ENCODE data around the gene DBI. TPM values are rescaled to one million over a fixed set of nuclear protein-coding genes. Genes with fewer than 3 reads are reported as not detected.
A peak's percentile ranks its signal among the peaks of the same experiment; 100 is the strongest.

The DBI gene
- total RNA-seq, result 100 to 1,000 TPM; 109 to 235 (median 221) TPM
- long read RNA-seq, donor 1, transcript DBI-202 (4 exons, 637 nt), result major isoform, 54 of 58 reads
- long read RNA-seq, donor 1, partial matches to known transcripts, result 2 of 58 reads
- long read RNA-seq, donor 1, other reads (novel, unspliced or antisense), result 2 of 58 reads
- long read RNA-seq, donor 2, transcript DBI-204 (5 exons, 576 nt), result minor isoform, 6 of 230 reads
- long read RNA-seq, donor 2, transcript DBI-202 (4 exons, 637 nt), result major isoform, 214 of 230 reads
- long read RNA-seq, donor 2, partial matches to known transcripts, result 3 of 230 reads
- long read RNA-seq, donor 2, other reads (novel, unspliced or antisense), result 4 of 230 reads

DNA sequence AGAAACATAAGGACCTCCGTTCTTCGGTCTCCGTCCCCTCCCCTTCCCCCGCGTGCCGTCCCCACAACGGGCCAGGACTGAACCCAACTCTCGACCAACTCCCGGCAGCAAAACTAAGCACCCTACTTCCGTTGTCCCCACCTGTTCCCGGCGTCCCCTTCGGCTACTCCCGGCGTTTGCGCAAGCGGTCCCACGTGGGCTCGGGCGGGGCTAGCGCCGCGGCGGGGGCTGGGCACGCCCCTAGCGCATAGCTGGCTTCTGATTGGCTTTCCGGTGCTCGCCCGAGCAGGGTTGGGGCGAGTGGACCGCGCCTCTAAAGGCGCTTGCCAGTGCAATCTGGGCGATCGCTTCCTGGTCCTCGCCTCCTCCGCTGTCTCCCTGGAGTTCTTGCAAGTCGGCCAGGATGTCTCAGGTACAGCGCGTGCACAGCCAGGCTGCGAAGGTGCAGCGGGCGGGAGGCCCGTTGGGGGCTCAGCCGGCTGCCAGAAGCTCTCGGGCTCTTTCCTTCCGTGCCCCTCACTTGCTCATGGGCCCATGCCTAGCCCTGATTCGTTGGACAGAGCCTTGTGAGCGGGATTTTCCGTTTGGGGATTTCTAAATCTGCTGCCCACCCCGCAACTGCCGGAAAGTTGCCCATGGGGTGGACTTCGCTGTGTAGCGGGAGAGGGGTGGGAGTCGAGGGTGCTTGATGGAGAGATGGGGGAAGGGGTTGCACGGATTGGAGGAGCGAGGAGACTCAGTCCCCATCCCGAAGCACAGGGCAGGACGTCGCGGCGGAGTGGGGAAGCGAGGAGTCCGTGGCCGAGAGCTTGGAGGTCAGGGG, at the start of gene DBI, which contains the start of gene C2orf76:
DBI (plus strand) TSS at position 329 of the 823 bp plus-strand sequence; CDS start at position 404, 75 bp downstream.
C2orf76 (minus strand) TSS at position 186 of the 823 bp plus-strand sequence. CDS start 26,875 bp downstream, outside the sequence.
- Histone ChIP-seq H3K4me1 (ENCODE audit: low read depth) (peaks cover 28% of the 10 kb centered on the region), H3K9me3 (no peaks in the 10 kb centered on the region), H3K36me3 (ENCODE audit: low read depth) (no peaks in the 10 kb centered on the region), H3K4me3 (peak within 1 kb of the TSS; percentile 70)
- DNase-seq (peak; percentile 95 to 98 (median 98)), ATAC-seq (peak; percentile 96)
- intact Hi-C loops (cut with DNase I, micrococcal nuclease), result no loop called here
- TF ChIP-seq, protein P1, sequence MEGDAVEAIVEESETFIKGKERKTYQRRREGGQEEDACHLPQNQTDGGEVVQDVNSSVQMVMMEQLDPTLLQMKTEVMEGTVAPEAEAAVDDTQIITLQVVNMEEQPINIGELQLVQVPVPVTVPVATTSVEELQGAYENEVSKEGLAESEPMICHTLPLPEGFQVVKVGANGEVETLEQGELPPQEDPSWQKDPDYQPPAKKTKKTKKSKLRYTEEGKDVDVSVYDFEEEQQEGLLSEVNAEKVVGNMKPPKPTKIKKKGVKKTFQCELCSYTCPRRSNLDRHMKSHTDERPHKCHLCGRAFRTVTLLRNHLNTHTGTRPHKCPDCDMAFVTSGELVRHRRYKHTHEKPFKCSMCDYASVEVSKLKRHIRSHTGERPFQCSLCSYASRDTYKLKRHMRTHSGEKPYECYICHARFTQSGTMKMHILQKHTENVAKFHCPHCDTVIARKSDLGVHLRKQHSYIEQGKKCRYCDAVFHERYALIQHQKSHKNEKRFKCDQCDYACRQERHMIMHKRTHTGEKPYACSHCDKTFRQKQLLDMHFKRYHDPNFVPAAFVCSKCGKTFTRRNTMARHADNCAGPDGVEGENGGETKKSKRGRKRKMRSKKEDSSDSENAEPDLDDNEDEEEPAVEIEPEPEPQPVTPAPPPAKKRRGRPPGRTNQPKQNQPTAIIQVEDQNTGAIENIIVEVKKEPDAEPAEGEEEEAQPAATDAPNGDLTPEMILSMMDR (IDR thresholded peaks at IDR 0.05), result no peak

DNA sequence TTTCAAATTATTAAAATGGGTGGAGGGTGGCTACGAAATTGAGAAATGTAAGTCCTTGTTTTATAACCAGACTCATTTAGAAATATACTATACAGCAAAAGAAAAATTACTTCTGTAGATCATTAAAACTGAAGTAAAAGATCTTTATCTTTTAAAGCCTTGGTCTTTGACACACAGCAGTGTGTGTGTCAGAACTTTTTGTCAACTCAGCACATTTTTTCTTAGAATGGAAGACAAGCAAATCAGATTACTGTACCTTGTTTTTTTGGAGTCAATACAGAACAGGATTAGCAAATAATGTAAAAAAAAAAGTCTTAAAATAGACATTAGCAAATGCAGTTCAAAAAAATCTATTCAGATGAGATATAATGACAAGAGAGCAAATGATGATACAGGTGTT, 49.2 kb upstream of the DBI start:
- Histone ChIP-seq H3K36me3 (ENCODE audit: low read depth) (no peaks in the 10 kb centered on the region), H3K4me1 (ENCODE audit: low read depth) (peaks cover 26% of the 10 kb centered on the region), H3K4me3 (no peak overlapping the region), H3K9me3 (no peaks in the 10 kb centered on the region)
- TF ChIP-seq, protein P1 (IDR thresholded peaks at IDR 0.05), result no peak
- no peak for DNase-seq
- ATAC-seq, result no peak
- intact Hi-C loops (cut with DNase I, micrococcal nuclease), result no loop called here

DNA sequence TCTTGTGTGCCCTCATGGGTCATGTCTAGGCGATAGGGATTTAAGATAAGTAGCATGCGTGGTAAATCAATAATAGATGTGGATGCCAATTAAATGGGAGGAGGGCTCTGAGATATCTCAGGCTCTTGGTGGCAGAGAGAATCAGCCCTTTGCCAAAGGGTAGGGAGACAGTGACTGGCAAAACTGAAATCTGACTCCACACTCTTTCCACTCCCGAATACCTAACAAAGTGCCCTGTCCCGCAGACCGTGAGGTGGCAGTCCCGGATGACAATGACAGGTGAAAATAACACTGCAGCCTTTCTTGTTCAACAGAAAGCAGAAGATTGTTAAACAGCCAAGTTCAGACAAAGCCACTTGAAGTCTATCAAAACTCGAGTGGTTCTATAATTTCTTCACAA, 47.2 kb upstream of the DBI start:
- Histone ChIP-seq H3K36me3 (ENCODE audit: low read depth) (no peaks in the 10 kb centered on the region), H3K4me1 (ENCODE audit: low read depth) (peaks cover 13% of the 10 kb centered on the region), H3K4me3 (no peak overlapping the region), H3K9me3 (no peaks in the 10 kb centered on the region)
- no peak for DNase-seq
- intact Hi-C loops (cut with DNase I, micrococcal nuclease), result no loop called here
- ATAC-seq, result no peak
- TF ChIP-seq, protein P1 (IDR thresholded peaks at IDR 0.05), result no peak

DNA sequence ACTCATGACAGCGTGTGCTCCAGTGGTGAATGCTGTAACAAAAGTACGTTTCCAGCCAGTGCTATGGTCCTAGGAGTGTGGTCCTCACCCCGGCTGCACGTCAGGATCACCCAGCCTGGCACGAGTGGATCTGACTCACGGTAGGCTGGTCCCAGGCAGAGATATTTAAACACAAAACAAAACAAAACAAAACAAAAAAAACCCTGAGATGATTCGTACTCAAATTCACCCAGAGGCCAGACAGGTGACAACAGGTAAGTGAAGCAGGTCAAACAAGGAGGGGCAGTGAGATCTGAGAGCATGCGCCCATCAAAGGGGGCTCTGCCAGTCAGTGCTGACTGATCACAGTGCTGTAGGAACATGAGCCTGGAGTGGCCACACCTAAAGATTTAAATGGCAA, 43.3 kb upstream of the DBI start:
- no peaks in the 10 kb centered on the region for H3K9me3 ChIP-seq
- no peaks in the 10 kb centered on the region for H3K36me3 ChIP-seq (ENCODE audit: low read depth)
- no peak overlapping the region for H3K4me3 ChIP-seq
- H3K4me1 ChIP-seq (ENCODE audit: low read depth), result peaks cover 8% of the 10 kb centered on the region
- DNase-seq (no peak), ATAC-seq (no peak)
- TF ChIP-seq, protein P1 (IDR thresholded peaks at IDR 0.05), result no peak
- intact Hi-C loops (cut with DNase I, micrococcal nuclease), result no loop called here

DNA sequence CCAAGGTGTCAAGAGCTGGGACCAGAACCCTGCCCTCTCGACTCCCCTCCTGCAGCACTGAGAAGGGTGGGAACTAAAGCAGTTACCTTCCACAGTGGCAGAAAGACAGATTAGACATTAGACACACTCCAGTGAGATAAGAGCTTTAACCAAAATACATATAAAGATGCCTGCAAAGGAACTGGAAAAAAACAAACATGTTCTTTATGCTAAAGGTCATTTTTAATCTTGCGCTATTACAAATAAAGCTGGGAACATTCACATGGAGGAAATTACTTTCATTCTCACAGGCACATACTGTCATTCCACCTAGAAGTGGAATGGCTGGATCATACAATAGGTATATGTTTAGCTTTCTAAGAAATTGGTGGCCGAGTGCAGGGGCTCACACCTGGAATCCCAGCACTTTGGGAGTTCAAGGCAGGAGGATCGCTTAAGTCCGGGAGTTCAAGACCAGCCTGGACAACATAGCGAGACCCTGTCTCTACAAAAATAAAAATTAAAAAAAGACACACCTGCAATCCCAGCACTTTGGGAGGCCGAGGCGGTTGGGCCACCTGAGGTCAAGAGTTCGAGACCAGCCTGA, 42.0 kb upstream of the DBI start:
- TF ChIP-seq, protein P1 (IDR thresholded peaks at IDR 0.05), result no peak
- Histone ChIP-seq H3K4me3 (no peak overlapping the region), H3K9me3 (no peaks in the 10 kb centered on the region), H3K4me1 (ENCODE audit: low read depth) (peaks cover 8% of the 10 kb centered on the region), H3K36me3 (ENCODE audit: low read depth) (no peaks in the 10 kb centered on the region)
- DNase-seq (no peak), ATAC-seq (peak; percentile 91)
- intact Hi-C loops (cut with DNase I, micrococcal nuclease), result no loop called here

All from mucosa of descending colon (tissue), 3 donors.